H1 (cell line): ENCODE results near the gene SPINK1. TPM values are rescaled to one million over a fixed set of nuclear protein-coding genes. Genes with fewer than 3 reads are reported as not detected.
A peak's percentile ranks its signal among the peaks of the same experiment; 100 is the strongest.

Source experiments
- ATF3 ChIP-seq: IDR thresholded peaks from 2 replicates; pipeline ENCODE4 v1.6.1; 2011; ENCODE audit warnings: low read depth, mild to moderate bottlenecking, low read length; ENCODE audit not compliant: insufficient read depth
- CBX8 ChIP-seq: fragments of 300-800, 300-1000 bp; sonication (generic); IDR thresholded peaks from 2 replicates; pipeline ENCODE4 v1.7.1; 2016; ENCODE audit warnings: low read depth, low read length, borderline replicate concordance
- CREB1 ChIP-seq: IDR thresholded peaks from 2 replicates; pipeline ENCODE4 v1.6.1; 2012; ENCODE audit warnings: inconsistent platforms
- CTCF ChIP-seq, 3 experiments: IDR thresholded peaks; 1 replicate in 2 of 3; 2 replicates in 1 of 3; pipeline versions ENCODE4 v1.5.1 to v1.6.1; 2011; ENCODE audit warnings: low read length in 3 of 3, mild to moderate bottlenecking in 3 of 3, inconsistent platforms in 2 of 3, low read depth in 1 of 3, moderate library complexity in 1 of 3; ENCODE audit not compliant: insufficient read depth in 1 of 3; ENCODE audit errors: control extremely low read depth in 1 of 3
- FOSL1 ChIP-seq: IDR thresholded peaks from 2 replicates; pipeline ENCODE4 v1.6.1; 2011; ENCODE audit warnings: mild to moderate bottlenecking, low read depth, low read length, moderate library complexity; ENCODE audit not compliant: insufficient read depth
- GABPA ChIP-seq: IDR thresholded peaks from 2 replicates; pipeline ENCODE4 v1.6.1; 2011; ENCODE audit warnings: mild to moderate bottlenecking, low read length, moderate library complexity, borderline replicate concordance; ENCODE audit not compliant: insufficient read depth
- GTF2F1 ChIP-seq: IDR thresholded peaks from 2 replicates; pipeline ENCODE4 v1.6.1; 2012; ENCODE audit warnings: low read depth, low read length, improper control_type of control experiment, borderline replicate concordance
- JUND ChIP-seq: IDR thresholded peaks from 2 replicates; pipeline ENCODE4 v1.6.1; 2011; ENCODE audit warnings: mild to moderate bottlenecking, improper control_type of control experiment, low read length
- KDM1A ChIP-seq: fragments of 200-600, 300-600 bp; sonication (generic); IDR thresholded peaks from 2 replicates; pipeline ENCODE4 v1.7.1; 2016; ENCODE audit warnings: mild to moderate bottlenecking, low read length, borderline replicate concordance
- KDM4A ChIP-seq: IDR thresholded peaks from one replicate; pipeline ENCODE4 v1.7.1; 2012; ENCODE audit warnings: low read depth, mild to moderate bottlenecking, moderate library complexity, low read length, inconsistent platforms; ENCODE audit not compliant: severe bottlenecking
- NANOG ChIP-seq: IDR thresholded peaks from 2 replicates; pipeline ENCODE4 v1.6.1; 2011; ENCODE audit warnings: low read length, low read depth, mild to moderate bottlenecking, inconsistent platforms; ENCODE audit not compliant: insufficient read depth, poor library complexity, severe bottlenecking
- PHF8 ChIP-seq: fragments of 200-600 bp; sonication (generic); conservative IDR thresholded peaks from 2 replicates; pipeline ENCODE4 v1.7.1; 2012; ENCODE audit warnings: low read depth, mild to moderate bottlenecking, inconsistent platforms, low read length, moderate library complexity
- POLR2AphosphoS5 ChIP-seq: IDR thresholded peaks from 2 replicates; pipeline ENCODE4 v1.6.1; 2011; ENCODE audit warnings: low read depth, low read length
- RAD21 ChIP-seq, 2 experiments: IDR thresholded peaks in 1 of 2; conservative IDR thresholded peaks in 1 of 2; 2 replicates each; pipeline ENCODE4 v1.6.1; 2011; ENCODE audit warnings: low read depth in 2 of 2, low read length in 2 of 2, improper control_type of control experiment in 1 of 2, inconsistent platforms in 1 of 2, mild to moderate bottlenecking in 1 of 2, moderate library complexity in 1 of 2
- RFX5 ChIP-seq: IDR thresholded peaks from 2 replicates; pipeline ENCODE4 v1.6.1; 2011; ENCODE audit warnings: low read depth, low read length, improper control_type of control experiment, borderline replicate concordance
- RNF2 ChIP-seq: fragments of 200-900, 300-1000 bp; sonication (generic); IDR thresholded peaks from 2 replicates; pipeline ENCODE4 v1.7.1; 2016; ENCODE audit warnings: borderline replicate concordance, low read depth, mild to moderate bottlenecking, antibody characterized with exemption, low read length; ENCODE audit not compliant: poor library complexity, severe bottlenecking; ENCODE audit errors: missing control alignments
- SP1 ChIP-seq: IDR thresholded peaks from 2 replicates; pipeline ENCODE4 v1.6.1; 2011; ENCODE audit warnings: low read depth, low read length
- TCF12 ChIP-seq: IDR thresholded peaks from 2 replicates; pipeline ENCODE4 v1.6.1; 2011; ENCODE audit warnings: low read depth, mild to moderate bottlenecking, low read length
- USF2 ChIP-seq: IDR thresholded peaks from 2 replicates; pipeline ENCODE4 v1.6.1; 2011; ENCODE audit warnings: low read length, improper control_type of control experiment
- YY1 ChIP-seq: IDR thresholded peaks from 2 replicates; pipeline ENCODE4 v1.6.1; 2011; ENCODE audit warnings: low read depth, mild to moderate bottlenecking, low read length
- polyA plus RNA-seq, 7 experiments: library from polyadenylated mRNA; depleted of rRNA in 3 of 7; stranded (reverse) in 5 of 7; unstranded in 2 of 7; fragments of >200 nt in 5 of 7; fragments of 200-250 nt in 2 of 7; gene quantifications; 1 replicate in 5 of 7; 2 replicates in 1 of 7; 4 replicates in 1 of 7; pipeline versions ENCODE4 v1.2.1 to v1.2.3, GENCODE V29; 2011 to 2013; ENCODE audit warnings: missing spikeins in 2 of 7, mixed read lengths in 2 of 7
- total RNA-seq: library from RNA; stranded (reverse); fragmentation: NEBNext Ultra II Directional; extraction: Animal tissue kit (Norgen Biotek cat#: 25700); gene quantifications from 2 replicates; pipeline ENCODE4 v1.2.1, GENCODE V29; 2021

Gene SPINK1
- total and polyA plus RNA-seq, 2 of the 8 experiments (the other 6 are each of a cell fraction or from before 2014, with no cell fraction given), result 0.48 to 1.3 TPM

GRCh38 chr5:147874910-147875367 is 43.5 kb upstream of the SPINK1 start (continued):
- TF ChIP-seq ATF3, result no peak
- no peak for TF ChIP-seq RAD21 (IDR thresholded peaks at IDR 0.05 in 1 of 2, conservative IDR thresholded peaks at IDR 0.05 in 1 of 2; ENCODE audit: low read depth in 2 of 2, low read length in 2 of 2)
- no peak for TF ChIP-seq YY1
- no peak for TF ChIP-seq RNF2
- TF ChIP-seq JUND, result no peak
- no peak for TF ChIP-seq RFX5
- no peak for TF ChIP-seq FOSL1
- no peak for TF ChIP-seq KDM1A
- 0 out of 2 replicates have a peak, but pooled peaks have one; percentile 11 for TF ChIP-seq PHF8
- no peak for TF ChIP-seq NANOG
- TF ChIP-seq POLR2AphosphoS5, result no peak
- TF ChIP-seq TCF12, result 0 out of 2 replicates have a peak, but pooled peaks have one; percentile 43
- TF ChIP-seq CBX8, result no peak
- no peak for TF ChIP-seq GTF2F1
- TF ChIP-seq KDM4A, result no peak
- no peak for TF ChIP-seq CTCF (IDR thresholded peaks at IDR 0.05; ENCODE audit: control extremely low read depth in 1 of 3, insufficient read depth in 1 of 3, low read depth in 1 of 3, low read length in 3 of 3)
- peak; percentile 37; the same call in 1 of the 2 replicates for TF ChIP-seq SP1
- TF ChIP-seq USF2, result no peak
- no peak for TF ChIP-seq CREB1
- no peak for TF ChIP-seq GABPA
